CD4-positive, alpha-beta T cell treated with Interleukin-21 for 1 hour (primary cell): ENCODE results near the gene SLC39A5.
"Not testable (repeated sequence)": the region's sequence is repeated elsewhere in the genome, so short reads cannot be mapped to it uniquely, and the experiment has no call there.

Experiments
- DNase-seq: peaks from one replicate; pipeline ENCODE4 v3.0.0-alpha.2; 2020

SLC39A5 gene

GRCh38 chr12:56284263-56284662 is 54.4 kb downstream of the SLC39A5 start:
- DNase-seq, result not testable (repeated sequence)

- no peak for DNase-seq
These were observed 56.4 kb downstream of the SLC39A5 start for GRCh38 chr12:56286044-56286830.
